ENCODE data around the gene FIGLA.

The FIGLA gene

GRCh38 chr2:70822843-70823242 is 32.4 kb upstream of the FIGLA start:
- TF ChIP-seq, protein P1, sequence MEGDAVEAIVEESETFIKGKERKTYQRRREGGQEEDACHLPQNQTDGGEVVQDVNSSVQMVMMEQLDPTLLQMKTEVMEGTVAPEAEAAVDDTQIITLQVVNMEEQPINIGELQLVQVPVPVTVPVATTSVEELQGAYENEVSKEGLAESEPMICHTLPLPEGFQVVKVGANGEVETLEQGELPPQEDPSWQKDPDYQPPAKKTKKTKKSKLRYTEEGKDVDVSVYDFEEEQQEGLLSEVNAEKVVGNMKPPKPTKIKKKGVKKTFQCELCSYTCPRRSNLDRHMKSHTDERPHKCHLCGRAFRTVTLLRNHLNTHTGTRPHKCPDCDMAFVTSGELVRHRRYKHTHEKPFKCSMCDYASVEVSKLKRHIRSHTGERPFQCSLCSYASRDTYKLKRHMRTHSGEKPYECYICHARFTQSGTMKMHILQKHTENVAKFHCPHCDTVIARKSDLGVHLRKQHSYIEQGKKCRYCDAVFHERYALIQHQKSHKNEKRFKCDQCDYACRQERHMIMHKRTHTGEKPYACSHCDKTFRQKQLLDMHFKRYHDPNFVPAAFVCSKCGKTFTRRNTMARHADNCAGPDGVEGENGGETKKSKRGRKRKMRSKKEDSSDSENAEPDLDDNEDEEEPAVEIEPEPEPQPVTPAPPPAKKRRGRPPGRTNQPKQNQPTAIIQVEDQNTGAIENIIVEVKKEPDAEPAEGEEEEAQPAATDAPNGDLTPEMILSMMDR (IDR thresholded peaks at IDR 0.05; ENCODE audit: low read depth, low read length) = no peak
- no peaks in the 10 kb centered on the region for H3K9me3 ChIP-seq (ENCODE audit: severe bottlenecking)
- no peak for DNase-seq
- H3K4me3 ChIP-seq (ENCODE audit: low read depth, low read length) = no peak overlapping the region
- H3K27ac ChIP-seq = no peak overlapping the region
- H3K36me3 ChIP-seq = no peaks in the 10 kb centered on the region
- H3K27me3 ChIP-seq (ENCODE audit: insufficient read depth, low read depth, severe bottlenecking) = no peaks in the 10 kb centered on the region

- no peaks in the 10 kb centered on the region for H3K27me3 ChIP-seq (ENCODE audit: insufficient read depth, low read depth, severe bottlenecking)
- no peaks in the 10 kb centered on the region for H3K36me3 ChIP-seq
Measured at GRCh38 chr2:70820499-70820898, 30.1 kb upstream of the FIGLA start, which contains the start of gene CLEC4F. Gene CLEC4F (minus strand): TSS chr2:70820599. CDS start chr2:70820523, 76 bp downstream.

GRCh38 chr2:70817284-70817954 is 27.0 kb upstream of the FIGLA start:
- no peaks in the 10 kb centered on the region for H3K36me3 ChIP-seq
- no peaks in the 10 kb centered on the region for H3K9me3 ChIP-seq (ENCODE audit: severe bottlenecking)
- no peak for DNase-seq
- TF ChIP-seq, protein P1 (IDR thresholded peaks at IDR 0.05; ENCODE audit: low read depth, low read length) = no peak
- no peaks in the 10 kb centered on the region for H3K27me3 ChIP-seq (ENCODE audit: insufficient read depth, low read depth, severe bottlenecking)
- no peak overlapping the region for H3K4me3 ChIP-seq (ENCODE audit: low read depth, low read length)
- no peak overlapping the region for H3K27ac ChIP-seq

More at GRCh38 chr2:70820499-70820898, 30.1 kb upstream of the FIGLA start, which contains the start of gene CLEC4F:
- Histone ChIP-seq H3K27ac (no peak within 1 kb of the TSS), H3K4me3 (ENCODE audit: low read depth, low read length) (no peak within 1 kb of the TSS), H3K9me3 (ENCODE audit: severe bottlenecking) (no peaks in the 10 kb centered on the region)
- TF ChIP-seq, protein P1 (IDR thresholded peaks at IDR 0.05; ENCODE audit: low read depth, low read length) = no peak
- DNase-seq = no peak

DNA sequence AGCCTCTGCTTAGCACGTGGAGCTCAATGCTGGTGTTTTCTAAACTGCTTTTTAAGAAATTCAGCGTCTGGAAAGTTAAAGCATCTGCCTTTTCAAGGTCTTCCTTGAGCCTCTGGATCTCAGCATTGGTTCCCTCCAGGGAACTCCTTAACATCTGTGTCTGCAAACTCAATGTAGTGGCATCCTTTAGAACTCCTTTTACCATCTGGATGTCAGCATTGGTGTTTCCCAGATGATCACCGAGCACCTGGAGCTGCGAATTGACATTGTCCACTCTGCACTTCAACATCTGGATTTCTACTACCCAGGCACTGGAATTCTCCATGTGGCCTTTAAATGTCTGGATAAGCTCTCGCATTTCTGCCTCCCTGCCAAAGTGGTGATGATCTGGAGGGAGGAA is 26.3 kb upstream of the FIGLA start:
- Histone ChIP-seq H3K27me3 (ENCODE audit: insufficient read depth, low read depth, severe bottlenecking) (no peaks in the 10 kb centered on the region), H3K9me3 (ENCODE audit: severe bottlenecking) (no peaks in the 10 kb centered on the region), H3K36me3 (no peaks in the 10 kb centered on the region), H3K4me3 (ENCODE audit: low read depth, low read length) (no peak overlapping the region), H3K27ac (no peak overlapping the region)
- DNase-seq = no peak
- TF ChIP-seq, protein P1 (IDR thresholded peaks at IDR 0.05; ENCODE audit: low read depth, low read length) = no peak

DNA sequence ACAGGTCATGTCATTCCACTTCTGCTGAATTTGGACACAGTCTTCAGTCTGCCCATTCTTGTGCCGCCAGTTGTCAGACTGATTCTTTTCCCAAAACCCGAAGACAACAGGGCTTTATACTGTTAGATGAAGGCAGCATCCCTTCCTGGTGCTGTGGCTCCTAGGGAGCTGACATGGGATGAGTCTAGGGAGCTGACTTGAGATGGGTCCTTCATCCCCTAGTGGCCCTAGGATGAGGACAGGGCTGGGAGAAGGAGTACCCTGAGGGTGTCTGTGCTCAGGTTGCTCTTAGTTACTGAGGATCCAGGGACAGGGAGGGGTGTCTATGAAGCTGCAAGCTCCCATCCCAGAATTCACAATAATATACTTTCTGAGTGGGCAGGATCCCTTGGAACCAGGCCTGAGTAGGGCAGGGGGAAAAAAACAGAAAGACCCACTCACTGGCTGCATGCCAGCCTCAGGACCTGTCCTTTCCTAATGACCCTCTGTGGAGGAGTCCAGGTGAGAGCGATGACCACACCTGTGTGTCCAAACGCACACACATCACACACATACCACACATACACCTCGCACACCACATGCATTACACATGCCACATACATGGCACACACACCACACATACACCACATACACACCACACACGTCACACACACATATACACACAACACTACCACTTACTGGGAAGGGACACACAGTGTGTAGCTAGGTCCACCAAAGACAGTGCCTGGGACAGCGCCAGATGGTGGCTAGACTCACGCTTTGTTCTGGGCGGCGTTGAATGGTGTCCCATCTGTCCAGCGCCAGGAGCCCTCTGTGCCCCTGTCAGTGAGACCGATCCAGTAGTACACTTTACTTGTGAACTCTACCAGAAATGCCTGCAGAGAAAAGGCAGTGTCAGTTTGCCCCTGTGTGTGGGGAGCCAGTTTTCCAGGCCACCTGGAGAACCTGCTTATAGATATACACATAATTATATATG is 18.8 kb upstream of the FIGLA start:
- Histone ChIP-seq H3K4me3 (ENCODE audit: low read depth, low read length) (no peak overlapping the region), H3K9me3 (ENCODE audit: severe bottlenecking) (no peaks in the 10 kb centered on the region), H3K27me3 (ENCODE audit: insufficient read depth, low read depth, severe bottlenecking) (no peaks in the 10 kb centered on the region), H3K27ac (peak overlapping the region; percentile 75), H3K36me3 (no peaks in the 10 kb centered on the region)
- TF ChIP-seq, protein P1 (IDR thresholded peaks at IDR 0.05; ENCODE audit: low read depth, low read length) = 0 out of 2 replicates have a peak, but pooled peaks have one; percentile 22
- peak; percentile 91 for DNase-seq

Measured in WERI-Rb-1 (cell line).